ENCODE results near the gene KHK.
A peak's percentile ranks its signal among the peaks of the same experiment; 100 is the strongest.
"Not testable (repeated sequence)": the region's sequence is repeated elsewhere in the genome, so short reads cannot be mapped to it uniquely, and the experiment has no call there.

Gene KHK

GRCh38 chr2:27059141-27059820 is 27.3 kb upstream of the KHK start:
- no peak for DNase-seq (ENCODE audit: low spot score)
- no peak for FAIRE-seq

GRCh38 chr2:27060323-27060722 is 26.2 kb upstream of the KHK start:
- DNase-seq (ENCODE audit: low spot score) (no peak), FAIRE-seq (no peak)

GRCh38 chr2:27065128-27065527 is 21.4 kb upstream of the KHK start:
- DNase-seq (ENCODE audit: low spot score), result no peak
- FAIRE-seq, result no peak

DNA sequence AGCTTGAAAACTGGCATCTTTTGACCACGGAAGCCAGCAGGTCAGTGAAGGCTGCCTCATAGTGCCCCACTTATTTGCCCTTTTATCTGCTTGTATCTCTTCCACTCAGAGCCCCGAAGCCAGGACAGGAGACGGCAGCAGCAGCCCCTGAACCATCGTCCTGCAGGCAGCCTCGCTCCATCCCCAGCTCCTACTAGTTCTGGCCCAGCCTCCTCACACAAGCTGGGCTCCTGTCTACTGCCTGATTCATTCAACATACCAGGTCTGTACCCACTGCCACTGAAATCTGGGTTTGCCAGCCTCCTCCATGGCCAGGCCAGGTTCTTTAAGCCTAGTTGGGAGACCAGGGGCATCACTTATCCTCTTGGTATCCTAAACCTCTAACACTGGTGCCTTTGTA is 19.2 kb upstream of the KHK start:
- DNase-seq (ENCODE audit: low spot score) (no peak), FAIRE-seq (no peak)

DNA sequence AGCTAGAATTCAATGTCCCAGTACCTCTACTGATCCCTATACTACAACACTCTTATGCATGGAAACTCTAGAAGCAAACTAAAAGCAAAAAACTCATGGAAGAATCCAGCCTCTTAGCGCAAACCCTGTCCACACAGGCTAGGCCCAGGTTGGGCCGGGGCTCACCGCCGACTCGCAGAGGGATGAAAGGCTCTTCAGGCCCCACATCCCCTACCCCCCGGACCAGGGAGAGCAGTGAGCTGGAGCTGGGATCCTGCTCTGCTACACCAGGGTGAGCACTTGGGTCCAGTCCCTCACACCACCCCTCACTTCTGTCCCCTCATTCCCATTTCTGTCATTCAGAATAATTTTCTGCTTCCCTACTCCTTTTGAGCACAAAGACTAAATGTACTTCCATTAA is 17.1 kb upstream of the KHK start:
- no peak for DNase-seq (ENCODE audit: low spot score)
- FAIRE-seq, result no peak

- no peak for FAIRE-seq
- DNase-seq (ENCODE audit: low spot score), result no peak
Measured at GRCh38 chr2:27069961-27070618, 16.5 kb upstream of the KHK start.

GRCh38 chr2:27070653-27071276 is 15.8 kb upstream of the KHK start:
- DNase-seq (ENCODE audit: low spot score), result no peak
- FAIRE-seq, result no peak

DNA sequence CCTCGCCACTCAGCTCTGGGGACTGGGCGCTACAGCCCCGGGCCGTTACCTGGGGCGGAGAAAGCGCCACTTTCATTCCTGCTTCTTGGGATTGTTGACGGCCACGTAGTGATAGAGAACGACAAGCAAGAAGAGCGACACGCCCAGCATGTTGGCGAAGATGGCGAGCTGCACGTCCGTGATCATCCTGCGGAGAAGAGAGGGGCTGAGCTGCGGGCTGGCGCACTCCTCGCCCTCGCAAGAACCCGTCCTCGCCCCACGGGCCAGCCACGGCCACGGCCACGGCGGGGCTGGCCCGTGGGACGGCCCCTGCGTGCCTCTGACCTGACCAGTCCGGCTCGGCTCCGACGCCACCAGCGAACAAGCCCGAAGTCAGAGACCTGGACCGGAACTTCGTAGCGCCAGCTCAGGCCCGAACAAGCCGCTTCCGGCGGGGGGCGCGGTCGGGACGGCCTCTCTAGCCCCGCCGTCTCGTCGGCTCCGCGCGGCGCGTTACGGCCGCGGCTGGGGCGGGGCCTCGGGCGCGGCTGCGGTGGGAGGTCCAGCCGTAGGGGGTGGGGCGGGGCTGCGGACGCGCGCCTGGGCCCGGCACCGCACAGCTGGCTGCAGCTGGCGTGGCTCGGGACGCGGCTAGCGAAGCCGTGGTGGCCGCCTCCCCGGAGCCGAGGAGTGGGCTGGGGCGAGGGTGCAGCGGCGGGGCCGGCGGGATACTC is 15.1 kb upstream of the KHK start, which contains the start of gene OST4:
Gene OST4 (minus strand): TSS at position 378 of the 713 bp plus-strand sequence.
- no peak for FAIRE-seq
- DNase-seq (ENCODE audit: low spot score), result peak; percentile 73

DNA sequence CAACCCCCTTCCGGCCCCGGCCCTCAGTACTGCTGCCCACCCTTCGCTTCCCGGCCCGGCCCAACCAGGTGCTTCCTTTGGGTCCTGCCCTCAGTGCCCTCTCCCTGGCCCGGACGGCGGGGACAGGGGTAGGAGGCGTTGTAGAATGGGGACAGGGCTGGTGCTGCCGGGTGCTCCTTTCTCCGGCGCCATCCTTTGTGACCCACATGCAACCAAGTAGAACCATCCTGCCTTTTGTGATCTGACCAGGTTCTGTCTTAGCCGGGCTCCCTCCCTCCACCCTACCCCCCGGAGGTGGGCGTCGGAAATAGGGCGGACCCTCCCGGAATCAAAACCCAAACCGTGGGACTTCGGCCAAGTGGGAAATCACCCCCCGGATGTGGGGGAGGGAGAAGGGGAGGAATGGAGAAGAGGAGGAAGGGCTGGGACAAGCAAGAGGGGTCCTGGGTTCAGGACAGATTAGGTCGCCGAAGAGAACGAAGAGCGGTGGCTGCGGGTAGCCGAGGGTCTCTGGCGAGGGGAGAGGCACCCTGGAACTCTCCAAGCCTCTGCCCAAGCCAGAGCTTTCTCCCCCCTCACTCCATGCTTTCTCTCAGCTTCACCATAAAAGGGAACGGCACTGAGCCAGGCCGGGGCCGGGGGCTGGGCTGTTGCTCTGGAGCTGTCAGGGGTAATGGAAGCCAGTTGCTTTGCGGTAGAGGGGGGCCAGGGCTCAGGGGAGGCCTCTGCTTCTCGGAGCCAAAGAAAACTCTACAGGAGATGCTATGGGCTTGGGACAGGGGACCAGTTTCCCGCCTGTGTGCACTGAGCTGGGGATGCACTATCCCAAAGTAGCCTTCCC is 14.4 kb upstream of the KHK start:
- DNase-seq (ENCODE audit: low spot score) (no peak), FAIRE-seq (no peak)

GRCh38 chr2:27072920-27073319 is 13.7 kb upstream of the KHK start:
- no peak for FAIRE-seq

DNA sequence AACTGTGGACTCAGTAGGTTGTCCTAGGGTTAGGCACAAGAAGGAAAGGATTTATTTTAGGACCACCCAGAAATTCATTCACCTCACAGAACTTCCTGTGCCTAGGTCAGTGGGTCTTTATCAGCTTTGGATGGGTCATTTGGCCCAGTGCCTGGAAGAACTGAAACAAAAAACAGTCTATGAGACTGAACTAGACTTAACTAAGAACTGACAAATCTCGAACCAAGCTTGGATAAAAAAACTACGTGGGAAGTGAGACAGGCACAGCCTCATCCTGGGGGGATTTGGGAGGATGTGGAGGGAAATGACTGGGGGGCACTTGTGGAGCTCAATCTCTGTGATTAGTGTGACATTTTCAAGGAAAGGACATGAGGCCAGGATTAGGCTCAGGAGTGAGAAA is 12.8 kb upstream of the KHK start:
- FAIRE-seq, result no peak

More at GRCh38 chr2:27072920-27073319, 13.7 kb upstream of the KHK start:
- no peak for DNase-seq (ENCODE audit: low spot score)

DNA sequence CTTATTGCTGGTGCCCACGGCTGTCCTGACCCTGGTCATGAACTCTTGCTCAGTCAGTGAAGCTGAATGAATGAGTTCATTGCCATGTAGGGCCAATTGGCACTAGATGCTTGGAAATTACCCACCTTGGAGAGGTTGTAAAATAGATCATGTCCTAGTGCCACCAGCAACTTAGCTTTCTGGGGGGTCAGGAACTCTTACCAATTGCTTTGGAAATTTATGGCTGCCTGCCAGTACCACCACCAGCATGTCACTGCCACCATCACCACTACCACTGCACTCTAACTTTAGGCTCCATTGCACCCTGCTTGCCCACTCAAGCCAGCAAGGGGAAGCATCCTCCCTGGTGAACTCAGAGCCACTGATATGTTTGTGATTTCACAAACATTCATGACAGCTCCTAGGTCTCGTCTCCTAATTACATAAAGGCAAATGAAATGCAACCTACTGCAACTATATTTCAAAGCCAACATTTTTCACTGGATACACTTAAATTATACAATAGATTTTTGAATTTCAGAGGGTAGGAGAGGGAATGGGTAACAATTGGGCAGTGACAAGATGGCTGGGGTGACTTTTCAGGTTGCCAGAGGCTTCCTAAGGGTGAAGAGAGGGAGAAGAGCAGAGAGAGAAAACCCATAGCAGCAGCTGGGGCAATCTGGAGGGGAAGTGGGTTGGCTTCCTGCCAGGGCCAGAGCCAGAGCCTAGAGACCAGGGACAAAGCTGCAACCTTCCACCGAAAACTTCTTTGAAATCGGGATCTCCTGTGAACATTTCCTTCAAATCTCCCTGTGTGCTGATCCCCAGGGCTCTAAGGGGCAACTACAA is 11.6 kb upstream of the KHK start:
- DNase-seq (ENCODE audit: low spot score) (no peak), FAIRE-seq (no peak)

More for the DNA sequence above, 12.8 kb upstream of the KHK start:
- no peak for DNase-seq (ENCODE audit: low spot score)

DNA sequence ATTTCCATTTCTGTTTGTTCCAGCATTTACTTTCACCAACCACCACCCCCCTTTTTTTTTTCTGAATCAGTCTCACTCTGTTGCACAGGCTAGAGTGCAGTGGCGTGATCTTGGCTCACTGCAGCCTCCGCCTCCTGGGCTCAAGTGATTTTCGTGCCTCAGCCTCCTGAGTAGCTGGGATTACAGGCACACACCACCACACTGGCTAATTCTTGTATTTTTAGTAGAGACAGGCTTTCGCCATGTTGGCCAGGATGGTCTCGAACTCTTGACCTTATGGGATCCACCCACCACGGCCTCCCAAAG is 11.1 kb upstream of the KHK start:
- DNase-seq (ENCODE audit: low spot score); FAIRE-seq: not testable (repeated sequence)

- FAIRE-seq, result no peak
- DNase-seq (ENCODE audit: low spot score), result no peak
Measured at GRCh38 chr2:27076323-27076722, 10.2 kb upstream of the KHK start.

DNA sequence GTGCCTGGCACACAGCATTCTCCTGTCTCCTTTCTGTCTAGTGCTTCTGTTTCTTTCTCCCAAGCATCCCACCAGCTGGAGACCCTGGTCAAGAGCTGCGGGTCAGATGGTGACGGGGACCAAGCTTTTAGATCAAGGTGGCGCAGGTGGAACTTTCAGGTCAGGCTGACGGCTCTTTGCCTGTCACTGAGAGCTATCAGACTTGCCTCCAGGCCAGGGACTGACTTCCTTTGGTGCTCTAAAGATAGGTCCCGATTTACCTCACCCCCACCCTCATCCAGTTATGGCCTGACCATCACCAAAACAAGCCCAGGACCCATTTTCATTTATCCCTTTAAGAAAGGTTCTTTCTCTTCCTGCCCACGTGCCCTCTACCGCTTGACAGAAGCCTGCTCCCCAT is 9.3 kb upstream of the KHK start:
- FAIRE-seq, result no peak
- DNase-seq (ENCODE audit: low spot score), result no peak

DNA sequence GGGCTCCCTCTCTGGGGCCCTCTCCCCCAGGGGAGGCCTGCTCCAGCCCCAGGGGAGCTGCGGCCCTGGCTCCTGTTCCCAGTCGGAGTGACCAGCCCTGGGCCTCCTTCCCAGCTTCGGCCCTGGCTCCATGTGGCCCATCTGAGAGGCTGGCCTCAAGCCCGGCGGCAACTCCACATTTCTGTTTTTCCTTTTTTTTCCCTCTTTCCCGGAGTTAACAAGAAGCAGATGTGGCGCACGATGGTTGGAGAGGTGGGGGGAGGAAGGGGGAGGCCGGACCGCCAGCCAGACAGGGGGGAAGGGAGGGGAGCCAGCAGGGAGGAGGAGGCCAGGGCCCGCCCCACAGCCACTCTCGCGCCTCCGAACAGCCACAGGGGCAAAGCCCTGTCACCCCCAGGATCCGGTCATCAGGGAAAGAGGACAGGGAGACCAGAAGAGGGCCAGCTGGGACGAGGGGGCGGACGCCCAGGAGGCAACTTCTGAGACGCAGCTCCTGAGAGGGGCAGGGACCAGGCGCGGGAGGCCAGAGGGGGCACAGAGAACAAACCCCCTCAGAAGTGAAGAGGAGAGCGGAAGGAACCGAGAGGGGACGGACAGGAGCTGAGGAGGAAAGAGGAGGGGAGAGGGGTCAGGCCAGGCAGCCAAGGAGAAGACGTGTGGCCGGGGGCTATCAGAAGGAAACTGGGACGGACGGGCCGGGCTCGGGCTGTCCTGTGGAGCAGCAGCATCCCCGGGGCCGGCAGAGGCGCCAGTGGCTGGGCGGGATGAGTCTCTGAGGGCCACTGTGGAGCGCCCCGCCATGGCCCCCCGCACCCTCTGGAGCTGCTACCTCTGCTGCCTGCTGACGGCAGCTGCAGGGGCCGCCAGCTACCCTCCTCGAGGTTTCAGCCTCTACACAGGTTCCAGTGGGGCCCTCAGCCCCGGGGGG is 8.0 kb upstream of the KHK start, which contains the start of gene EMILIN1:
Gene EMILIN1 (plus strand): TSS at position 349 of the 928 bp plus-strand sequence. CDS start 451 bp downstream, at position 800.
- no peak for DNase-seq (ENCODE audit: low spot score)

DNA sequence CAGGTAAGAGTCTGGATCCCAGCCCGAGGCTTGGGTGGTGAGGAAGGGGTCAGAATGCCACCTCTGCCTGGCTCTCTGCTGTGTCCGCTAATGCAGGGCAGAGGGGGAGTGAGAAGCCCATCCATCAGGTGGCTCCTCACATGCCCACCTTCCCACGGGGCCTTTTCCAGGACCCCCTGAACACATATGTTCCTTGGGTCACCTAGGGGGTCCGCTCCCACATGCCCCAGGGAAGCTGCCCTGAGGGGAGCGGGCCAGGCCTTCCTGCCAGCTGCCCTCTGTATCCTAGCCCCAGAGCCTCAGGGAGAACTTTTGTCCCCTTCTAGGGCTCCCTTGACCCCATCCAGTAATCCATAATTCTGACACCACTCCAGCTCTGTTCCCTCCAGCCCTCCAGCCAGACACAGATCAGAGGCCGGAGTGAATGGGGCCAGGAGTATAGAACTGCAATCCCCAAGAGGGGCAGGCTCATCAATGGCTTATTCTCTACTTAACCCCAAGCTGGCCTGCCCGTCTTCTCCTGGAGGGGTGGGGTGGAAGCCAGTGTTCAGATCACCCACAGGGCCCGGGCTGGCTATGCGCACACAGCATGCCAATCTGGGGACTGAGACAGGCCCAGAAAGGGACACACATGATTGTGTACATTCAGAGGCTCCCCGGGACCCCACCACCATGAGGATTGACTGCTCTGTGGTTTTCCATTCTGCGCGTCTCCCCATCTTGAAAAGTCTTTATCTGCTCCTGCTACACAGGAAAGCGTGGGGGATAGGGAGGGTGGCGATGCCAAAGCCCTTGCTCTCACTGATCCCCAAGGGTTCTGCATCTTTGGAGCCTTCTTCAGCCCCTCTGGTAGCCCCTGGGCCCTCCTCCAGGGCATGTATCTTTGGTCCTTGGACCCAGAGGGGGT is 7.1 kb upstream of the KHK start:
- no peak for FAIRE-seq
- DNase-seq (ENCODE audit: low spot score), result no peak

More for the DNA sequence above, 8.0 kb upstream of the KHK start, which contains the start of gene EMILIN1:
- no peak for FAIRE-seq

GRCh38 chr2:27080140-27080469 is 6.5 kb upstream of the KHK start:
- DNase-seq (ENCODE audit: low spot score) (no peak), FAIRE-seq (no peak)
